Activated CD4-positive, alpha-beta T cell treated with anti-CD3 and anti-CD28 coated beads, Interleukin-2, amount 50 U/mL, for 1 hour (primary cell): Measurements from ENCODE around the gene AP1S1.
"Not testable (repeated sequence)": the region's sequence is repeated elsewhere in the genome, so short reads cannot be mapped to it uniquely, and the experiment has no call there.

ENCODE experiments used
- DNase-seq: peaks from one replicate; pipeline ENCODE4 v3.0.0-alpha.2; 2020

AP1S1 gene

GRCh38 chr7:101125989-101126650, 28.2 kb upstream of the AP1S1 start:
- DNase-seq = no peak

- DNase-seq = peak; percentile 43
These were observed 27.4 kb upstream of the AP1S1 start, which contains the start of gene SERPINE1 for GRCh38 chr7:101126651-101127459. Gene SERPINE1 (plus strand): TSS chr7:101127104. CDS start chr7:101128394, 1,290 bp downstream.

GRCh38 chr7:101127460-101128039, 26.7 kb upstream of the AP1S1 start:
- DNase-seq = no peak

- DNase-seq = no peak
These were observed 26.0 kb upstream of the AP1S1 start for GRCh38 chr7:101128040-101128834.

- no peak for DNase-seq
These were observed 24.6 kb upstream of the AP1S1 start for GRCh38 chr7:101129603-101130117.

- not testable (repeated sequence) for DNase-seq
These were observed 21.4 kb upstream of the AP1S1 start for GRCh38 chr7:101132626-101133600.

- DNase-seq = no peak
These were observed 20.5 kb upstream of the AP1S1 start for GRCh38 chr7:101133621-101134398.

GRCh38 chr7:101134399-101134980, 19.8 kb upstream of the AP1S1 start:
- no peak for DNase-seq

- DNase-seq = no peak
These were observed 16.5 kb upstream of the AP1S1 start for GRCh38 chr7:101137651-101138212.

- DNase-seq = peak; percentile 63
These were observed 15.9 kb upstream of the AP1S1 start for GRCh38 chr7:101138213-101138870.

- DNase-seq = no peak
These were observed 14.0 kb upstream of the AP1S1 start for GRCh38 chr7:101140339-101140699.

- DNase-seq = no peak
These were observed 13.4 kb upstream of the AP1S1 start for GRCh38 chr7:101140746-101141382.

GRCh38 chr7:101151908-101152651, 2.2 kb upstream of the AP1S1 start:
- DNase-seq = no peak

GRCh38 chr7:101154693-101155102, 422 bp downstream of the AP1S1 start:
- DNase-seq = no peak

GRCh38 chr7:101155303-101155702, 1.0 kb downstream of the AP1S1 start:
- no peak for DNase-seq

- no peak for DNase-seq
These were observed 2.0 kb downstream of the AP1S1 start for GRCh38 chr7:101156277-101156676.

- DNase-seq = no peak
These were observed 2.8 kb downstream of the AP1S1 start for GRCh38 chr7:101156866-101157589.
